ENCODE data around the gene TTC12.

GRCh38 chr11:113319085-113319484 lies 4.7 kb downstream of the TTC12 start:
- TF ChIP-seq, protein P1, sequence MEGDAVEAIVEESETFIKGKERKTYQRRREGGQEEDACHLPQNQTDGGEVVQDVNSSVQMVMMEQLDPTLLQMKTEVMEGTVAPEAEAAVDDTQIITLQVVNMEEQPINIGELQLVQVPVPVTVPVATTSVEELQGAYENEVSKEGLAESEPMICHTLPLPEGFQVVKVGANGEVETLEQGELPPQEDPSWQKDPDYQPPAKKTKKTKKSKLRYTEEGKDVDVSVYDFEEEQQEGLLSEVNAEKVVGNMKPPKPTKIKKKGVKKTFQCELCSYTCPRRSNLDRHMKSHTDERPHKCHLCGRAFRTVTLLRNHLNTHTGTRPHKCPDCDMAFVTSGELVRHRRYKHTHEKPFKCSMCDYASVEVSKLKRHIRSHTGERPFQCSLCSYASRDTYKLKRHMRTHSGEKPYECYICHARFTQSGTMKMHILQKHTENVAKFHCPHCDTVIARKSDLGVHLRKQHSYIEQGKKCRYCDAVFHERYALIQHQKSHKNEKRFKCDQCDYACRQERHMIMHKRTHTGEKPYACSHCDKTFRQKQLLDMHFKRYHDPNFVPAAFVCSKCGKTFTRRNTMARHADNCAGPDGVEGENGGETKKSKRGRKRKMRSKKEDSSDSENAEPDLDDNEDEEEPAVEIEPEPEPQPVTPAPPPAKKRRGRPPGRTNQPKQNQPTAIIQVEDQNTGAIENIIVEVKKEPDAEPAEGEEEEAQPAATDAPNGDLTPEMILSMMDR (IDR thresholded peaks at IDR 0.05; ENCODE audit: extremely low read depth in 1 of 2, insufficient read depth in 1 of 2, low read depth in 1 of 2, low read length in 2 of 2) = no peak
- TF ChIP-seq FOS (IDR thresholded peaks at IDR 0.05; ENCODE audit: borderline replicate concordance, insufficient read depth, low read length) (no peak), POLR2A (IDR thresholded peaks at IDR 0.05; ENCODE audit: low read depth, low read length) (no peak), EZH2 (IDR thresholded peaks at IDR 0.05; ENCODE audit: borderline replicate concordance, low read depth, low read length, severe bottlenecking) (no peak), POLR2AphosphoS5 (IDR thresholded peaks at IDR 0.05; ENCODE audit: insufficient read depth, low read depth, low read length) (no peak), MYC (IDR thresholded peaks at IDR 0.05; ENCODE audit: low read depth, low read length) (no peak)
- TF ChIP-seq, protein P2, sequence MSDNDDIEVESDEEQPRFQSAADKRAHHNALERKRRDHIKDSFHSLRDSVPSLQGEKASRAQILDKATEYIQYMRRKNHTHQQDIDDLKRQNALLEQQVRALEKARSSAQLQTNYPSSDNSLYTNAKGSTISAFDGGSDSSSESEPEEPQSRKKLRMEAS (IDR thresholded peaks at IDR 0.05; ENCODE audit: insufficient read depth, insufficient read length) = no peak
